ENCODE measurements around the gene PLIN3. TPM values are rescaled to one million over a fixed set of nuclear protein-coding genes. Genes with fewer than 3 reads are reported as not detected.

PLIN3 gene
- polyA plus RNA-seq, 1 donor (not counting 4 experiments of a cell fraction or from before 2014, with no cell fraction given), result 70.7 TPM

DNA sequence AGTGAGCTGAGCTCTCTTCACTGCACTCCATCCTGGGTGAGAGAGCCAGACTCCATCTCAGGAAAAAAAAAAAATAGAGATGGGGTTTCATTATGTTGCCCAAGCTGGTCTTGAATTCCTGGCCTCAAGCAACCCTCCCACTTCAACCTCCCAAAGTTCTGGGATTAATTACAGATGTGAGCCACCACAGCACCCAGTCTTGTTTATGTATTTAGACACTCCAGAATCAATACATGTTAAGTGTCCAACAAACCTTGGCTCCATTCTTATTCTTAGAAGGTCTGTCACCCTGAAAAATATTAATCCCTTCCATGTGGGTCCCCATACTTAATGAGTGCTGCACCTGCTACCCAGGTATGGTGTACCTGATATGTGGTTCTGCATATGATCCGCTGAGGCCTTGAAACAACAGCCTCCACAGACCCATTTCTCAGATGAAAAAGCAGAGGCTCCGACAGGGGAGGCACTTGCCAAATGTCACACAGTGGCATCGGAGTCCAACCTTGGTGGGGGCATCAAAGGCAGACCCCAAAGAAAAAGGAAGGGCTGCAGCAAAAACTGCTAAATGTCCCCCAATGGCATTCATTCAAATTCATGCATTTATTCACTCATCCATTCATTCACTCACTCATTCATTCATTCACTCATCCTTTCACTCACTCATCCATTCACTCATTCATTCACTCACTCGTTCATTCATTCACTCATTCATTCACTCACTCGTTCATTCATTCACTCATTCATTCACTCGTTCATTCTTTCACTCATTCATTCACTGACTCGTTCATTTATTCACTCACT lies 52.6 kb downstream of the PLIN3 start:
- Histone ChIP-seq H3K9me1 (ENCODE audit: control insufficient read depth, extremely low read depth, insufficient read depth, low read length) (no peaks in the 10 kb centered on the region), H3K4me2 (ENCODE audit: control insufficient read depth, extremely low read depth, insufficient read depth, low read depth, low read length) (no peak overlapping the region), H3K36me3 (ENCODE audit: control insufficient read depth in 2 of 2, extremely low read depth in 1 of 2, insufficient read depth in 2 of 2, low read length in 2 of 2) (peaks cover 23 to 24% of the 10 kb centered on the region in 2 experiments), H3K4me3 (ENCODE audit: control insufficient read depth in 2 of 3, extremely low read depth in 1 of 3, insufficient read depth in 2 of 3, low read depth in 1 of 3, low read length in 3 of 3) (no peak overlapping the region), H3K4me1 (ENCODE audit: control insufficient read depth, extremely low read depth, insufficient read depth, low read length) (peaks cover 6% of the 10 kb centered on the region), H3K27me3 (ENCODE audit: control insufficient read depth, extremely low read depth, insufficient read depth, low read length) (no peaks in the 10 kb centered on the region), H4K20me1 (ENCODE audit: control insufficient read depth, extremely low read depth, insufficient read depth, low read length) (no peaks in the 10 kb centered on the region), H3K9ac (ENCODE audit: control insufficient read depth, extremely low read depth, insufficient read depth, low read length) (no peak overlapping the region), H3K79me2 (ENCODE audit: control insufficient read depth, insufficient read depth, low read length) (peaks cover 12% of the 10 kb centered on the region), H3K9me3 (ENCODE audit: control insufficient read depth, low read depth, low read length) (no peaks in the 10 kb centered on the region), H2AFZ (ENCODE audit: control insufficient read depth, low read length) (no peak overlapping the region), H3K27ac (ENCODE audit: control insufficient read depth, insufficient read depth, low read length) (no peak overlapping the region)
- TF ChIP-seq EZH2 (IDR thresholded peaks at IDR 0.05; ENCODE audit: low read length) (no peak), CTCF (optimal IDR thresholded peaks at IDR 0.05 in 1 of 3, IDR thresholded peaks at IDR 0.05 in 1 of 3, conservative IDR thresholded peaks at IDR 0.05 in 1 of 3; ENCODE audit: extremely low read depth in 1 of 3, insufficient read depth in 2 of 3, low read length in 3 of 3) (no peak)
- DNase-seq (ENCODE audit: low read depth, low spot score) (no peak), FAIRE-seq (no peak)
- dilution Hi-C loops (cut with MboI; ENCODE audit: extremely low pct_ligation_motif_present, low sequenced_read_pairs), result no loop called here

DNA sequence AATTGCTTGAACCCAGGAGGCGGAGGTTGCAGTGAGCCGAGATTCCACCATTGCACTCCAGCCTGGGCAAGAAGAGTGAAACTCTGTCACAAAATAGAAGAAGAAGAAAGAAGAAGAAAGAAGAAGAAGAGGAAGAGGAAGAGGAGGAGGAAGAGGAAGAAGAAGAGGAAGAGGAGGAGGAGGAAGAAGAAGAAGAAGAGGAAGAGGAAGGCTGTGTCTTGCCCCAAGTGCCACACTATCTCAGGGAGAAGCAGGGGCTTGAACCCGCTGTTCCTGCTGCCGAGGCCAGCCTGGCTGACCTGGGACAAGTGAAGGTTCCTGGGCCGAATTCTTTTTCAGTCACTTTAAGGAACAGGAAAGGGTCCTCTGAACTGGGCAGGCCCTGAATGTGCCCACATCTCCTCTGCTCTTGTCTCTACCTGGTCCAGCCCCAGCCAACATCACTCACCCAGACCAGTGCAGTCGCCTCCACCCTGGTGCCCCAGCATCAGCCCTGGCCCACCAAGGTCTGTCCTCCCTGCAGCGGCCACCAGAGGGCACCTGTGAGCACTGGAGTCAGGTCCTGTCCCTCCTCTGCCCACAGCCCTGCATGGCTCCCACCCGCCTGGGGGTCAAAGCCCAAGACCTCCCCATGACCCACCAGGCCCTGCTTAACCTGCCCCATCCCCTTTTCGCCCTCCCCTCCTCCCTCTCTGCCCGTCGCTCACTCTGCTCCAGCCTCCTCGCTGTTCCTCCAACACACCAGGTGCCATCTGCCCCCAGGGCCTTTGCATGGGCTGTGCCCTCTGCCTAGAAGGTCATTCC lies 55.9 kb downstream of the PLIN3 start:
- no peak overlapping the region for H2AFZ ChIP-seq (ENCODE audit: control insufficient read depth, low read length)
- TF ChIP-seq CTCF (optimal IDR thresholded peaks at IDR 0.05 in 1 of 3, IDR thresholded peaks at IDR 0.05 in 1 of 3, conservative IDR thresholded peaks at IDR 0.05 in 1 of 3; ENCODE audit: extremely low read depth in 1 of 3, insufficient read depth in 2 of 3, low read length in 3 of 3) (peak; percentile 90 to 93 (median 92)), EZH2 (IDR thresholded peaks at IDR 0.05; ENCODE audit: low read length) (no peak)
- no peaks in the 10 kb centered on the region for H3K27me3 ChIP-seq (ENCODE audit: control insufficient read depth, extremely low read depth, insufficient read depth, low read length)
- H3K9ac ChIP-seq (ENCODE audit: control insufficient read depth, extremely low read depth, insufficient read depth, low read length), result no peak overlapping the region
- H3K4me2 ChIP-seq (ENCODE audit: control insufficient read depth, extremely low read depth, insufficient read depth, low read depth, low read length), result no peak overlapping the region
- H4K20me1 ChIP-seq (ENCODE audit: control insufficient read depth, extremely low read depth, insufficient read depth, low read length), result no peaks in the 10 kb centered on the region
- no peaks in the 10 kb centered on the region for H3K79me2 ChIP-seq (ENCODE audit: control insufficient read depth, insufficient read depth, low read length)
- FAIRE-seq (no peak), DNase-seq (ENCODE audit: low read depth, low spot score) (no peak)
- H3K9me1 ChIP-seq (ENCODE audit: control insufficient read depth, extremely low read depth, insufficient read depth, low read length), result no peaks in the 10 kb centered on the region
- no peak overlapping the region for H3K27ac ChIP-seq (ENCODE audit: control insufficient read depth, insufficient read depth, low read length)
- H3K4me3 ChIP-seq (ENCODE audit: control insufficient read depth in 2 of 3, extremely low read depth in 1 of 3, insufficient read depth in 2 of 3, low read depth in 1 of 3, low read length in 3 of 3), result no peak overlapping the region
- dilution Hi-C loops (cut with MboI; ENCODE audit: extremely low pct_ligation_motif_present, low sequenced_read_pairs), result no loop called here
- peaks cover 4 to 6% of the 10 kb centered on the region in 2 experiments for H3K36me3 ChIP-seq (ENCODE audit: control insufficient read depth in 2 of 2, extremely low read depth in 1 of 2, insufficient read depth in 2 of 2, low read length in 2 of 2)
- peaks cover 6% of the 10 kb centered on the region for H3K4me1 ChIP-seq (ENCODE audit: control insufficient read depth, extremely low read depth, insufficient read depth, low read length)
- no peaks in the 10 kb centered on the region for H3K9me3 ChIP-seq (ENCODE audit: control insufficient read depth, low read depth, low read length)

Data from keratinocyte (primary cell).